ENCODE results near the gene STX3.

STX3 gene

GRCh38 chr11:59800390-59801025 lies 45.3 kb downstream of the STX3 start:
- Mint-ChIP-seq H3K27me3 (ENCODE audit: low read depth, poor library complexity) (no peaks in the 10 kb centered on the region), H3K9me3 (no peaks in the 10 kb centered on the region), H3K36me3 (ENCODE audit: low read depth) (no peaks in the 10 kb centered on the region), H3K4me1 (no peaks in the 10 kb centered on the region), H3K4me3 (no peak overlapping the region), H3K27ac (peak overlapping the region; percentile 14)
- TF ChIP-seq CTCF (IDR thresholded peaks at IDR 0.05): no peak
- no peak for DNase-seq

GRCh38 chr11:59801160-59801706 lies 46.1 kb downstream of the STX3 start:
- Mint-ChIP-seq H3K27me3 (ENCODE audit: low read depth, poor library complexity) (no peaks in the 10 kb centered on the region), H3K4me3 (no peak overlapping the region), H3K4me1 (no peaks in the 10 kb centered on the region), H3K27ac (peak overlapping the region; percentile 14), H3K9me3 (no peaks in the 10 kb centered on the region), H3K36me3 (ENCODE audit: low read depth) (peaks cover 1% of the 10 kb centered on the region)
- no peak for DNase-seq
- no peak for TF ChIP-seq CTCF (IDR thresholded peaks at IDR 0.05)

- no peak overlapping the region for H3K27ac Mint-ChIP-seq
- DNase-seq: no peak
- H3K27me3 Mint-ChIP-seq (ENCODE audit: low read depth, poor library complexity): no peaks in the 10 kb centered on the region
- TF ChIP-seq CTCF (IDR thresholded peaks at IDR 0.05): no peak
- H3K4me1 Mint-ChIP-seq: no peaks in the 10 kb centered on the region
- H3K9me3 Mint-ChIP-seq: no peaks in the 10 kb centered on the region
- H3K36me3 Mint-ChIP-seq (ENCODE audit: low read depth): peaks cover 10% of the 10 kb centered on the region
- no peak overlapping the region for H3K4me3 Mint-ChIP-seq
Observed at GRCh38 chr11:59801981-59802638, 46.9 kb downstream of the STX3 start.

GRCh38 chr11:59802639-59803176 lies 47.5 kb downstream of the STX3 start:
- peak; percentile 50 for TF ChIP-seq CTCF (IDR thresholded peaks at IDR 0.05)
- Mint-ChIP-seq H3K9me3 (no peaks in the 10 kb centered on the region), H3K36me3 (ENCODE audit: low read depth) (peaks cover 11% of the 10 kb centered on the region), H3K27me3 (ENCODE audit: low read depth, poor library complexity) (no peaks in the 10 kb centered on the region), H3K4me3 (no peak overlapping the region), H3K27ac (no peak overlapping the region), H3K4me1 (no peaks in the 10 kb centered on the region)
- DNase-seq: no peak

GRCh38 chr11:59804061-59804460 lies 48.9 kb downstream of the STX3 start:
- no peak for DNase-seq
- H3K9me3 Mint-ChIP-seq: no peaks in the 10 kb centered on the region
- H3K36me3 Mint-ChIP-seq (ENCODE audit: low read depth): peaks cover 16% of the 10 kb centered on the region
- no peak overlapping the region for H3K27ac Mint-ChIP-seq
- no peaks in the 10 kb centered on the region for H3K4me1 Mint-ChIP-seq
- H3K27me3 Mint-ChIP-seq (ENCODE audit: low read depth, poor library complexity): no peaks in the 10 kb centered on the region
- TF ChIP-seq CTCF (IDR thresholded peaks at IDR 0.05): no peak
- no peak overlapping the region for H3K4me3 Mint-ChIP-seq

All from nephron progenitor cell (in vitro differentiated cells).